CD4-positive, alpha-beta T cell treated with Interleukin-17A for 4 hours (primary cell): Measurements from ENCODE around the gene CYLD.

Experiments used
- DNase-seq: peaks from one replicate; pipeline ENCODE4 v3.0.0-alpha.2; 2020; ENCODE audit warnings: mixed read lengths

Gene CYLD

GRCh38 chr16:50711862-50712559 is 29.9 kb upstream of the CYLD start:
- DNase-seq = no peak

- DNase-seq = no peak
Measured at GRCh38 chr16:50712560-50712898, 29.4 kb upstream of the CYLD start.

DNA sequence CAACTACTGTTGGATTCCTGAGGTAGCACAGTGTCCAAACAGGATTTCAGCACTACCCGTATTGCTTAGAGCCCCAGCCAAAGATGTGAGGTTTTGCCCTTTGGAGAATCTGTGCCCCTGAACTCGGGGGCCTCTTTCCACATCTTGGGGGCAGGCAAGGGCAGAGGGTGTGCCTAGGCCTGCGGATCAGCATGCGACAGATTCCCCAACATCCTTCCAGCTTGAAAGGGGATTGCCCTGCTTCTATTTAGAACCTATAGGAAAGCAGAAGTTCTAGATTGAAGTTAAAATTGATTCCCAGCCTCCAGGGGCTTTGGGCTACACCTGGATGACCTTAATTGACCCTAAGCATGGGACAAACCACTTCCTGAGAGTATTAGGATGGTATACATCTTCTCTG is 28.9 kb upstream of the CYLD start:
- DNase-seq = no peak

GRCh38 chr16:50717091-50717490 is 24.8 kb upstream of the CYLD start:
- no peak for DNase-seq

- DNase-seq = no peak
Measured at GRCh38 chr16:50717494-50717893, 24.4 kb upstream of the CYLD start.

- no peak for DNase-seq
Measured at GRCh38 chr16:50718061-50718760, 23.7 kb upstream of the CYLD start.

GRCh38 chr16:50718761-50719400 is 23.0 kb upstream of the CYLD start:
- no peak for DNase-seq

DNA sequence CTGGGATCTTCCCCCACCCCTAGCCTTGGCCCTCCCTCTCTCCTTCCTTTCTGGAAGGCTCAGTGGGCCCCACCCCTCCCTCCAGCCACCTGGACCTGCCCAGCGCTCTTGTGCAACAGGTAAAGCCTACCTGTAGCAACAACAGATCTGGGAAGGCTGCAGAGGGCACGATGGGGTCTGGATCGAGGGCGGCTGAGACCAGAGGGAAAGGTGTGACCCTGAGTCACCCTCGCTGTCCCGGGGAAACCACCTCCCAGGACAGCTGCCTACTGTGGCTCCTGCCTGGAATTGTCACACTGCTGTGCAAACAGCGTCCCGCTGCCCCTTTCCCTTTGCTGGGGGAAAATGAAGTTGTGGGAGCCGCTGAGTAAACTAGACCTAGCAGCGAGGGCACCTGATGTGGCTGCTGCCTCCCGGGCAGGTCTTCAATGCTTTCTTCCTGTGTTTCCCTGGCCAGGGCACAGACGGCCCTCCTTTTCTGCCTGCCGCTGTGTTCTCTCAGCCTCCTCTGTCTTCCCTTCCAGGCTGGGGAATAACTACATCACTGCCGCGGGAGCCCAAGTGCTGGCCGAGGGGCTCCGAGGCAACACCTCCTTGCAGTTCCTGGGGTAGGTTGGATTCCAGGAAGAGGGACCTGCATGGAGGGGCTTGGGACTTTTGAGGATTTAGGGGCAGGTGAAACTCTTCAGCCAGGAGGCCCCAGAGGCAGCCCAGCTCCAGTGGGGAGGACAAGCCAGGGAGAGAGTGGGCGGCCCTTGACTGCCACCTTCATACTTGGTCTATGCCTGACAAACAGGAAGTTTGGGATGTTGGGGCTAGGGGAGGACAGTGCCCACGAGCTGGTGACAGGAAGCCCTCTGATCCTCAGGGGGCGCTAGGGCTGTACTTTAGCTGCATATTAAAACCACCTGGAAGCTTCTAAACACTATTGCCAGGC is 22.2 kb upstream of the CYLD start:
- peak; percentile 57 for DNase-seq

DNA sequence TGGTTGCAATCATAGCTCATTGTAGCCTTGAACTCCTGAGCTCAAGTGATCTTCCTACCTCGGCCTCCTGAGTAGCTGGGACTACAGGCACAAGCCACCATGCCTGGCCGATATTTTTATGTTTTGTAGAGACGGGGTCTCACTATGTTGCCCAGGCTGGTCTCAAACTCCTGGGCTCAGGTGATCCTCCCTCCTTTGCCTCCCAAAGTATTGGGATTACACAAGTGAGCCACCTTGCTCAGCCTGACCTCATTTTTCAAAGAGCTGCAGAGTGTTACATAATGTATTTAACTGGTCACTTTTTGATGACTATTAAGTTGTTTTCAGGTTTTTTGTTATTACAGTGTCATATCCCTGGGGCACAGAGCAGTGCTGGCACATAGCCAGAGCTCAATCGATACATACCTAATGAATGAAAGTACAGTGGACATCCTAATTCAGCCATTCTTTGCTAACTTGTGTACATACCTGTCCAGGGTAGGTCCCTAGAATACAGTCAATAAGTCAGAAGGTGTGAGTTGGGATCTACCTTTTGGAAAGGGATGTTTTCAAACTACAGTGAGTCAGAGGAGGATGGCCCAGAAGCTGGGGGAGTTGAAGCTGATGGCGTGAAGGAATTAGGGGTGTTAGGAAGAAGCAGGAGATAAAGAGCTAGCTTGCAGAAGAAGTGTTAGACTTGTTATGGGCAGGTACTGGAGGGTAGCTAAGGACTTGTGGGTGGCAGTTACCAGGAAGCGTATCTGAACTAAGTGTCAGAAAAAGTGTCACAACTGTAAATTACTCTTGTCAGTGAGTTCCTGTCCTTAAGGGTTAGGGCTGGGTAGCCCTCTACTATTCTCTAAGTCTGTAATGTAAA is 20.1 kb upstream of the CYLD start:
- no peak for DNase-seq

DNA sequence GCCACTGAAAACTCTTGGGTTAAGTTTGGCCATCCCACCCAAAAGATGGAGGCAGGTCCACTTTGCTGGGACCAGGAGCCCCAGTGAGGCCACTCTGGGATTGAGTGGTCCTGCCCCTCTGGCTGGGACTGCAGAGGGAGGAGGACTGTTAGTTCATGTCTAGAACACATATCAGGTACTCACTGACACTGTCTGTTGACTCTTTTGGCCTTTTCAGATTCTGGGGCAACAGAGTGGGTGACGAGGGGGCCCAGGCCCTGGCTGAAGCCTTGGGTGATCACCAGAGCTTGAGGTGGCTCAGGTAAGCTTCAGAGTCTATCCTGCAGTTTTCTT is 19.5 kb upstream of the CYLD start:
- no peak for DNase-seq

DNA sequence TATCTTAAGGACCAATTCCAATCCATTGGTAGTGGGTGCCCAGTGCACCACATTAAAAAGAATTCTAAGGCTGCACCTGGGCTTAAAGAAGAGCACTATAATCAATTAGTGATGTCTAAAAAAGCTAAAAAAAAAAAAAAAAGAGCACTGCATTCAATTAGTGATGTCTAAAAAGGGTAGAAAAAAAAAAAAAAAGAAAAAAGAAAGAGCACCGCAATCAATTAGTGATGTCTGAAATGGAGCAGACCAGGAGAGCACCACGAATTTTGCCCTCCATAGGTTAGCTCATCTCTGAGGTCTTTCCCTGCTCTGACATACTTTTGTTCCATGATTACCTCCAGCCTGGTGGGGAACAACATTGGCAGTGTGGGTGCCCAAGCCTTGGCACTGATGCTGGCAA is 18.9 kb upstream of the CYLD start:
- DNase-seq = no peak

DNA sequence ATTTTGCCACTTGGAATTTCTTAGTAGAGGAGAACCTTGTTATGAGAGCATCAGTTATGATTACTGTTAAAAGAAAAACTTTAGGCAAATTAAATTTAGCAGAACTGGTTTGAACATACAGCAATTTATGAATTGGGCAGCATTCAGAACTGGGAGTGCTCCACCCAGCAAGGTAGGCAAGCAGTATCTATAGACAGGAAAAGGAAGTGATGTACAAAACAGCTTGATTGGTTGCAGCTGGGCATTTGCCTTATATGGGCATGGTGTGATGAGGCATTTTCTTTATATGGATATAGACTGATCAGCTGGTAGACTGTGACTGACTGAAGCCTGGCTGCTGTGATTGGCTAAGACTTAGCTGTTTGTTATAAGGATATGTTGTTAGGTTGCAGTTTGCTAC is 17.6 kb upstream of the CYLD start:
- no peak for DNase-seq

GRCh38 chr16:50731130-50731988 is 10.5 kb upstream of the CYLD start:
- peak; percentile 62 for DNase-seq

GRCh38 chr16:50731989-50732832 is 9.7 kb upstream of the CYLD start:
- no peak for DNase-seq

GRCh38 chr16:50733468-50733867 is 8.4 kb upstream of the CYLD start:
- DNase-seq = no peak

DNA sequence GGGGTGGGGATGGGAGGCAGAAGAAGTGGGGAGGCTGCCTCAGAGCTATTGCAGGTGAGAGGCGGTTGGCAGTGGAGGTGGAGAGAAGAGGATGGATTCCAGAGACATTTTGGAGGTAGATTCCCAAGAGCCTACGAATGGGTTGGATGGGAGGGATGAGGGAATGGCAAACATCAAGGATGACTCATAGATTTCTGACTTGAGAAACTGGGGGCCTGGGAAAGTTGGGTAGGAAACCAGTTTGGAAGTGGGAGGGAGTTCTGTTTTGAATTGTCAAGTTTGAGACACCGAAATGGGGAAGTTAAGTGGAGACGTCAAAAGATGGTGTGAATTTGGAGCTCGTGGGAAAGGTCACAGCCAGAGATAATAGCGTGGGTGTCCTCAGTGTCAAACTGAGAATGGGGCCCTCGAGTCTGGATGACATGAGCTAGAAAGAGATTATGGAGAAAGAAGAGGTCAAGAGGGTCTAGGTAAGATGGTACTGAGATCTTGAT is 6.2 kb upstream of the CYLD start:
- DNase-seq = no peak

GRCh38 chr16:50736448-50736847 is 5.4 kb upstream of the CYLD start:
- DNase-seq = no peak

GRCh38 chr16:50737420-50737959 is 4.4 kb upstream of the CYLD start:
- DNase-seq = no peak

GRCh38 chr16:50739031-50739430 is 2.9 kb upstream of the CYLD start:
- DNase-seq = no peak

GRCh38 chr16:50740736-50741135 is 1.1 kb upstream of the CYLD start:
- no peak for DNase-seq
